K562 (cell line): ENCODE data around the gene CD84. TPM values are rescaled to one million over a fixed set of nuclear protein-coding genes. Genes with fewer than 3 reads are reported as not detected.

ENCODE experiments used
- IRF2 ChIP-seq: sonication (generic); formaldehyde crosslinking; IDR thresholded peaks from 2 replicates; pipeline ENCODE4 v1.8.1; 2022; ENCODE audit warnings: mild to moderate bottlenecking, missing genetic modification reagents
- KLF13 ChIP-seq: fragments of 450-650 bp; IDR thresholded peaks from 2 replicates; pipeline ENCODE4 v1.6.1; 2016; ENCODE audit warnings: missing genetic modification characterization, low read depth, mild to moderate bottlenecking, missing compliant biosample characterization, moderate library complexity, borderline replicate concordance
- MEF2D ChIP-seq: conservative IDR thresholded peaks from 2 replicates; pipeline ENCODE4 v1.6.1; 2016; ENCODE audit warnings: low read depth, missing genetic modification characterization, missing compliant biosample characterization
- NELFE ChIP-seq: IDR thresholded peaks from 2 replicates; pipeline ENCODE4 v1.6.1; 2011; ENCODE audit warnings: mild to moderate bottlenecking; ENCODE audit not compliant: insufficient read depth, insufficient read length
- NRF1 ChIP-seq, 2 experiments: fragments of 450-650 bp; IDR thresholded peaks in 1 of 2; conservative IDR thresholded peaks in 1 of 2; 2 replicates each; pipeline ENCODE4 v1.6.1; 2014; ENCODE audit warnings: mild to moderate bottlenecking in 2 of 2
- PHTF2 ChIP-seq: fragments of 250-450 bp; sonication (Bioruptor Pico); IDR thresholded peaks from 2 replicates; pipeline ENCODE4 v1.5.0; 2021; ENCODE audit warnings: mild to moderate bottlenecking
- SAFB2 ChIP-seq: fragments of 200-400 bp; formaldehyde crosslinking; IDR thresholded peaks from 2 replicates; pipeline ENCODE4 v1.6.1; 2018; ENCODE audit warnings: borderline replicate concordance, low read length, low read depth, moderate library complexity; ENCODE audit not compliant: severe bottlenecking
- SRF ChIP-seq, 2 experiments: fragments of 250-450, 450-650 bp in 1 of 2; sonication (Bioruptor Pico) in 1 of 2; sonication (generic) in 1 of 2; formaldehyde crosslinking; IDR thresholded peaks; 2 replicates each; pipeline versions ENCODE4 v1.5.0 to v1.5.1; 2020 to 2022; ENCODE audit warnings: mild to moderate bottlenecking in 1 of 2, missing genetic modification reagents in 1 of 2
- STAT5A ChIP-seq: IDR thresholded peaks from 2 replicates; pipeline ENCODE4 v1.6.1; 2012; ENCODE audit warnings: low read length, inconsistent platforms, borderline replicate concordance
- ZNF696 ChIP-seq: fragments of 250-450 bp; sonication (Bioruptor Pico); conservative IDR thresholded peaks from 2 replicates; pipeline ENCODE4 v1.4.0; 2020; ENCODE audit warnings: mild to moderate bottlenecking, moderate library complexity
- polyA plus RNA-seq, 8 experiments: library from polyadenylated mRNA; depleted of rRNA in 4 of 8; stranded (reverse) in 5 of 8; unstranded in 3 of 8; fragments of >200 nt; fragmentation: Nextera tagmentation in 2 of 8; fragmentation: Illumina TruSeq in 1 of 8; extraction: Ambion mirVana in 2 of 8; extraction: Trizol in 1 of 8; gene quantifications; 2 replicates each; pipeline versions ENCODE4 v1.2.1 to v1.2.3, GENCODE V29; 2011 to 2014; ENCODE audit warnings: inconsistent platforms in 1 of 8, missing spikeins in 1 of 8
- total RNA-seq, 7 experiments: library from RNA; depleted of rRNA in 6 of 7; stranded (reverse); fragments of >200 nt in 6 of 7; fragmentation: Illumina TruSeq in 2 of 7; extraction: Trizol in 2 of 7; gene quantifications; 2 replicates each; pipeline versions ENCODE4 v1.2.1 to v1.2.3, GENCODE V29; 2011 to 2021; ENCODE audit warnings: low replicate concordance in 1 of 7
- TF ChIP-seq, protein P1 (sequence below), 2 experiments: fragments of 450-650 bp; IDR thresholded peaks; 2 replicates each; pipeline ENCODE4 v1.6.1; 2018; ENCODE audit warnings: mild to moderate bottlenecking in 2 of 2, low read depth in 1 of 2; ENCODE audit not compliant: partially characterized antibody in 2 of 2
- TF ChIP-seq, protein P2 (sequence below): fragments of 200-600 bp; sonication (generic); IDR thresholded peaks from one replicate; pipeline ENCODE4 v1.6.1; 2012; ENCODE audit warnings: mild to moderate bottlenecking, low read depth, low read length, inconsistent platforms

Gene CD84
- total and polyA plus RNA-seq, 9 of the 15 experiments (the other 6 are each of a cell fraction or from before 2014, with no cell fraction given) = 0.82 to 6.8 (median 2.0) TPM

DNA sequence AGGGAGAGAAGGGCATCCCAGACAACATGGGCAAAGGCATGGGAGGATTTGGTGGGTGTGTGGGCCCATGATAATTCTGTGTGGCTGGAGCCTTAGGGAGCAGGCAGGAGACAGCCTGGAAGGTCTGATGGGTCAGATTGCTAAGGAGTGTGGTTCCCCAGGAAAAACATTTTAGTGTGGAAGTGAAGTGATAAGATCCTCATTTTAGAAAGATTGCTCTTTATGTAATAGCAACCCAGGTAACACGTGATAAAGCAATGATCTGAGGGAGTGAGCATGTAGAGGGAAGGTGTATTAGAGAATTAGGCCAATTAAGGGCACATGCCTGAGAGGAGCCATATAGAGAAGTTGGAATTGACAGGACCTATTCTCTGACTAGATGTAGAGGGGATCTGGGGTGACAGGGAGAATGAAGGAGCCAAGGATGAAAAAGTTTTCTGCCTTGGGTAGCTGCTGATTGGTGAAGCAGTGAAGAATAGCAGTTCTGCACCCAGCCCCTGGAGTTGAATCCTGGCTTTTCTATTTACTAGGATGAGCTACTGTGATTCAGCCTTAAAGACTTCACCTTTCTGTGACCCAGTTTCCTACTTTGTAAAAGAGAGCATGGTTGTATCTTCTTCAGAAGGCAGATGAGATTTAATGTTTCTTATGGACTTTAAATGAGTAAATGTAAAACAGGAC, 37.5 kb downstream of the CD84 start (continued):
- TF ChIP-seq PHTF2 (CRISPR knock-in tag) (no peak), NELFE (no peak), ZNF696 (no peak), KLF13 (0 out of 2 replicates have a peak, but pooled peaks have one; percentile 8), SAFB2 (no peak), STAT5A (no peak), IRF2 (CRISPR knock-in tag) (no peak), NRF1 (conservative IDR thresholded peaks at IDR 0.05 in 1 of 2, IDR thresholded peaks at IDR 0.05 in 1 of 2) (no peak), SRF (CRISPR knock-in tag; IDR thresholded peaks at IDR 0.05) (no peak), MEF2D (tag) (0 out of 2 replicates have a peak, but pooled peaks have one; percentile 53)
- TF ChIP-seq, protein P1, sequence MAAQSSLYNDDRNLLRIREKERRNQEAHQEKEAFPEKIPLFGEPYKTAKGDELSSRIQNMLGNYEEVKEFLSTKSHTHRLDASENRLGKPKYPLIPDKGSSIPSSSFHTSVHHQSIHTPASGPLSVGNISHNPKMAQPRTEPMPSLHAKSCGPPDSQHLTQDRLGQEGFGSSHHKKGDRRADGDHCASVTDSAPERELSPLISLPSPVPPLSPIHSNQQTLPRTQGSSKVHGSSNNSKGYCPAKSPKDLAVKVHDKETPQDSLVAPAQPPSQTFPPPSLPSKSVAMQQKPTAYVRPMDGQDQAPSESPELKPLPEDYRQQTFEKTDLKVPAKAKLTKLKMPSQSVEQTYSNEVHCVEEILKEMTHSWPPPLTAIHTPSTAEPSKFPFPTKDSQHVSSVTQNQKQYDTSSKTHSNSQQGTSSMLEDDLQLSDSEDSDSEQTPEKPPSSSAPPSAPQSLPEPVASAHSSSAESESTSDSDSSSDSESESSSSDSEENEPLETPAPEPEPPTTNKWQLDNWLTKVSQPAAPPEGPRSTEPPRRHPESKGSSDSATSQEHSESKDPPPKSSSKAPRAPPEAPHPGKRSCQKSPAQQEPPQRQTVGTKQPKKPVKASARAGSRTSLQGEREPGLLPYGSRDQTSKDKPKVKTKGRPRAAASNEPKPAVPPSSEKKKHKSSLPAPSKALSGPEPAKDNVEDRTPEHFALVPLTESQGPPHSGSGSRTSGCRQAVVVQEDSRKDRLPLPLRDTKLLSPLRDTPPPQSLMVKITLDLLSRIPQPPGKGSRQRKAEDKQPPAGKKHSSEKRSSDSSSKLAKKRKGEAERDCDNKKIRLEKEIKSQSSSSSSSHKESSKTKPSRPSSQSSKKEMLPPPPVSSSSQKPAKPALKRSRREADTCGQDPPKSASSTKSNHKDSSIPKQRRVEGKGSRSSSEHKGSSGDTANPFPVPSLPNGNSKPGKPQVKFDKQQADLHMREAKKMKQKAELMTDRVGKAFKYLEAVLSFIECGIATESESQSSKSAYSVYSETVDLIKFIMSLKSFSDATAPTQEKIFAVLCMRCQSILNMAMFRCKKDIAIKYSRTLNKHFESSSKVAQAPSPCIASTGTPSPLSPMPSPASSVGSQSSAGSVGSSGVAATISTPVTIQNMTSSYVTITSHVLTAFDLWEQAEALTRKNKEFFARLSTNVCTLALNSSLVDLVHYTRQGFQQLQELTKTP (IDR thresholded peaks at IDR 0.05; ENCODE audit: low read depth in 1 of 2, partially characterized antibody in 2 of 2) = peak in 1 of 2 experiments; percentile 13
- TF ChIP-seq, protein P2, sequence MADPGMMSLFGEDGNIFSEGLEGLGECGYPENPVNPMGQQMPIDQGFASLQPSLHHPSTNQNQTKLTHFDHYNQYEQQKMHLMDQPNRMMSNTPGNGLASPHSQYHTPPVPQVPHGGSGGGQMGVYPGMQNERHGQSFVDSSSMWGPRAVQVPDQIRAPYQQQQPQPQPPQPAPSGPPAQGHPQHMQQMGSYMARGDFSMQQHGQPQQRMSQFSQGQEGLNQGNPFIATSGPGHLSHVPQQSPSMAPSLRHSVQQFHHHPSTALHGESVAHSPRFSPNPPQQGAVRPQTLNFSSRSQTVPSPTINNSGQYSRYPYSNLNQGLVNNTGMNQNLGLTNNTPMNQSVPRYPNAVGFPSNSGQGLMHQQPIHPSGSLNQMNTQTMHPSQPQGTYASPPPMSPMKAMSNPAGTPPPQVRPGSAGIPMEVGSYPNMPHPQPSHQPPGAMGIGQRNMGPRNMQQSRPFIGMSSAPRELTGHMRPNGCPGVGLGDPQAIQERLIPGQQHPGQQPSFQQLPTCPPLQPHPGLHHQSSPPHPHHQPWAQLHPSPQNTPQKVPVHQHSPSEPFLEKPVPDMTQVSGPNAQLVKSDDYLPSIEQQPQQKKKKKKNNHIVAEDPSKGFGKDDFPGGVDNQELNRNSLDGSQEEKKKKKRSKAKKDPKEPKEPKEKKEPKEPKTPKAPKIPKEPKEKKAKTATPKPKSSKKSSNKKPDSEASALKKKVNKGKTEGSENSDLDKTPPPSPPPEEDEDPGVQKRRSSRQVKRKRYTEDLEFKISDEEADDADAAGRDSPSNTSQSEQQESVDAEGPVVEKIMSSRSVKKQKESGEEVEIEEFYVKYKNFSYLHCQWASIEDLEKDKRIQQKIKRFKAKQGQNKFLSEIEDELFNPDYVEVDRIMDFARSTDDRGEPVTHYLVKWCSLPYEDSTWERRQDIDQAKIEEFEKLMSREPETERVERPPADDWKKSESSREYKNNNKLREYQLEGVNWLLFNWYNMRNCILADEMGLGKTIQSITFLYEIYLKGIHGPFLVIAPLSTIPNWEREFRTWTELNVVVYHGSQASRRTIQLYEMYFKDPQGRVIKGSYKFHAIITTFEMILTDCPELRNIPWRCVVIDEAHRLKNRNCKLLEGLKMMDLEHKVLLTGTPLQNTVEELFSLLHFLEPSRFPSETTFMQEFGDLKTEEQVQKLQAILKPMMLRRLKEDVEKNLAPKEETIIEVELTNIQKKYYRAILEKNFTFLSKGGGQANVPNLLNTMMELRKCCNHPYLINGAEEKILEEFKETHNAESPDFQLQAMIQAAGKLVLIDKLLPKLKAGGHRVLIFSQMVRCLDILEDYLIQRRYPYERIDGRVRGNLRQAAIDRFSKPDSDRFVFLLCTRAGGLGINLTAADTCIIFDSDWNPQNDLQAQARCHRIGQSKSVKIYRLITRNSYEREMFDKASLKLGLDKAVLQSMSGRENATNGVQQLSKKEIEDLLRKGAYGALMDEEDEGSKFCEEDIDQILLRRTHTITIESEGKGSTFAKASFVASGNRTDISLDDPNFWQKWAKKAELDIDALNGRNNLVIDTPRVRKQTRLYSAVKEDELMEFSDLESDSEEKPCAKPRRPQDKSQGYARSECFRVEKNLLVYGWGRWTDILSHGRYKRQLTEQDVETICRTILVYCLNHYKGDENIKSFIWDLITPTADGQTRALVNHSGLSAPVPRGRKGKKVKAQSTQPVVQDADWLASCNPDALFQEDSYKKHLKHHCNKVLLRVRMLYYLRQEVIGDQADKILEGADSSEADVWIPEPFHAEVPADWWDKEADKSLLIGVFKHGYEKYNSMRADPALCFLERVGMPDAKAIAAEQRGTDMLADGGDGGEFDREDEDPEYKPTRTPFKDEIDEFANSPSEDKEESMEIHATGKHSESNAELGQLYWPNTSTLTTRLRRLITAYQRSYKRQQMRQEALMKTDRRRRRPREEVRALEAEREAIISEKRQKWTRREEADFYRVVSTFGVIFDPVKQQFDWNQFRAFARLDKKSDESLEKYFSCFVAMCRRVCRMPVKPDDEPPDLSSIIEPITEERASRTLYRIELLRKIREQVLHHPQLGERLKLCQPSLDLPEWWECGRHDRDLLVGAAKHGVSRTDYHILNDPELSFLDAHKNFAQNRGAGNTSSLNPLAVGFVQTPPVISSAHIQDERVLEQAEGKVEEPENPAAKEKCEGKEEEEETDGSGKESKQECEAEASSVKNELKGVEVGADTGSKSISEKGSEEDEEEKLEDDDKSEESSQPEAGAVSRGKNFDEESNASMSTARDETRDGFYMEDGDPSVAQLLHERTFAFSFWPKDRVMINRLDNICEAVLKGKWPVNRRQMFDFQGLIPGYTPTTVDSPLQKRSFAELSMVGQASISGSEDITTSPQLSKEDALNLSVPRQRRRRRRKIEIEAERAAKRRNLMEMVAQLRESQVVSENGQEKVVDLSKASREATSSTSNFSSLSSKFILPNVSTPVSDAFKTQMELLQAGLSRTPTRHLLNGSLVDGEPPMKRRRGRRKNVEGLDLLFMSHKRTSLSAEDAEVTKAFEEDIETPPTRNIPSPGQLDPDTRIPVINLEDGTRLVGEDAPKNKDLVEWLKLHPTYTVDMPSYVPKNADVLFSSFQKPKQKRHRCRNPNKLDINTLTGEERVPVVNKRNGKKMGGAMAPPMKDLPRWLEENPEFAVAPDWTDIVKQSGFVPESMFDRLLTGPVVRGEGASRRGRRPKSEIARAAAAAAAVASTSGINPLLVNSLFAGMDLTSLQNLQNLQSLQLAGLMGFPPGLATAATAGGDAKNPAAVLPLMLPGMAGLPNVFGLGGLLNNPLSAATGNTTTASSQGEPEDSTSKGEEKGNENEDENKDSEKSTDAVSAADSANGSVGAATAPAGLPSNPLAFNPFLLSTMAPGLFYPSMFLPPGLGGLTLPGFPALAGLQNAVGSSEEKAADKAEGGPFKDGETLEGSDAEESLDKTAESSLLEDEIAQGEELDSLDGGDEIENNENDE = no peak
